CD4-positive, alpha-beta T cell treated with Interleukin-4 for 4 hours (primary cell): ENCODE measurements around the gene DGCR8.

Experiments
- DNase-seq: peaks from one replicate; pipeline ENCODE4 v3.0.0-alpha.2; 2020

Gene DGCR8

DNA sequence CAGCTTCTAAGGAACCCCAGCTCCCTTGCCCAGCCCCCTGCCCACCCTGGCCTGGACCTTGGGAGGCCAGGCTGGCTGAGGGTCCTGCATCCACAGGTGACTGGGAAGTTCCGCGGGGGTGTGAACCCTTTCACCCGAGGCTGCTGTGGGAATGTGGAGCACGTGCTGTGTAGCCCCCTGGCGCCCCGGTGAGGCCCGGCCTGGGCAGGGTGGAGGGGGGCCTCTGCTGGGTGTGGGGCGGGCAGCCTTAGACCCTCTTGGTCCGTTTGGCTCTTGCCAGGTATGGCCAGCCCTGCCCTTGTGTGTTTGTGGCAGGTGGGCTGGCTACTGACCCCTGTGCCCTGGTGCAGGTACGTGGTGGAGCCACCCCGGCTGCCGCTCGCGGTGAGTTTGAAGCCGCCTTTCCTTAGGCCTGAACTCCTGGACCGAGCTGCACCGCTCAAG is 60.5 kb downstream of the DGCR8 start:
- DNase-seq: no peak

DNA sequence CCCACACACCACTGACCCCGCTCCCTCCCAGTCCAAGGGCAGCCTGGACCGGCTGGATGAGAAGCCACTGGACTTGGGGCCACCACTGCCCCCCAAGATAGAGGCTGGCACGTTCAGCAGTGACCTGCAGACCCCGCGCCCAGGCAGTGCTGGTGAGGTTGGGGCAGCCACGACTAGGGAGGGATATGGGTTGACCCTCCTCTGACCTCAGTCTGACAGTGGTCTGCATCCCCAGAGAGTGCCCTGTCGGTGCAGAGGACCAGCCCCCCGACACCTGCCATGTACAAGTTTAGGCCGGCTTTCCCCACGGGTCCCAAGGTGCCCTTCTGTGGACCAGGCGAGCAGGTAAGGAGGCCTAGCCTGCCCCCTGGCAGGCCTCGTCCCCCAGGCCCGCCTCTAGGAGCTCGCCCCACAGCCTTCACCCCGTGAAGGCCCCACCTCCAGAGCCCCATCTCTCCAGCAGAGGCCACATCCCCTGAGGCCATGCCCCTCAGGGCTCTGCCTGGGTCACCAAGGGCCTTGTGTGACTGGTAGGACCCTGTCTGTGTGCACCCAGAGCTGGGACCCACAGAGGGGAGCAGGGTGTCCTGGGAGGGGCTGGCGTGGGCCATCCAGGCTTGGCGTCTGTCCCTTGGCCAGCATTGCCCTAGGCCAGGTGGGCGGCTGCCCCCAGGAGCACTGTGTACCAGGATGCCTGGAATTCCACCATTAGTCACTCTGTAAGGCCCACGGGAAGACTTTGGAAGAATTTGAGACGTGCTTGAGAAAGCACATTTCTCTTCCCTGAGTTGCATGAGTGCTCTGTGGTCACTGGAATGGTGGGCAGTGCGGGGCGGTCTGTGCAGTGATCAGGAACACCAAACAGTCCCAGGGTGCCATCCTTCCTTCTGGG is 61.4 kb downstream of the DGCR8 start:
- DNase-seq: no peak

- DNase-seq: no peak
Measured at GRCh38 chr22:20142711-20143621, 62.9 kb downstream of the DGCR8 start.

- DNase-seq: no peak
Measured at GRCh38 chr22:20143883-20144665, 64.0 kb downstream of the DGCR8 start.

DNA sequence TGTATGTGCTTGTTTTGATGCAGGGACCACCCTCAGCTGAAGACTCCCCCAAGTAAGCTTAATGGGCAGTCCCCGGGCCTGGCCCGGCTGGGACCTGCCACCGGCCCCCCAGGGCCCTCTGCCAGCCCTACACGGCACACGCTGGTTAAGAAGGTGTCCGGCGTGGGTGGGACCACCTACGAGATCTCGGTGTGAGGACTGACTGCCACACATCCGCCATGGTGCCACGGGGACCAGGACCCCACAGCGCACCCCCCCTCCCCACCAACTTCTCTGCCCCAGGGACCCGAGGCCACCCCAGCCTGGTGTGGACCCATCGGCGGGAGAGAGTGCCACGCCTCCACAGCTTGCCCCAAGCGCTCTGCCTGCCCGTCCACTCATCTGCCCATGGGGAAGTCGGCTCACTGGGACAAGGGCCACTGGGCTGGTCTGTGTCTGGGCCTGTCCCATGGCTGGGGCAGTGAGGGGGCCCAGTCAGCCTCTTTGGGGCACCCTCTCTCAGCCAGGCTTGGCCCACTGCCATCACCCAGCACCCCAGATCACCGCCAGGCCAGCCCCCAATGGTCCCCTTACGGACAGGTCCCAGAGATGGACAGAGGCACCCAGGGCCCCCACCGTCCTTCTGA is 65.3 kb downstream of the DGCR8 start:
- no peak for DNase-seq

DNA sequence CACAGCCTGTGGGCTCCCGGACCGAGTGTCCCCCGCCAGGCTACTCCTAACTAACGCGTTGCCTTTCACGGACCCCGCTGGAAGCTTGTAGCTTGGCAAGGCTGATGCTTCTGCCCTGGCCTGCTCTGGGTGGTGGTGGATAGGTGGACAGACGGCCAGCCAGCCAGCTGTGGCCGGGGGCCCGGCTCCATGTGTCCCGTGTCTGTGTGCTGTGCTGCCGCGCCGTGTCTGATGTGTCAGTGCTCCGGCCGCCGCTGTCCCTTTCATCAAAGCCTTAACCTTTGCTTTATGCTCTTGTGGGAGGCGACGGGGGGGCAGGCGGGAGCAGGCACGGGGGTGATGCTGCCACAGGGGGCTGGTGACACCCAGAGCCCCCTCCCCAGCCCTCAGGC is 65.8 kb downstream of the DGCR8 start:
- DNase-seq: no peak

GRCh38 chr22:20146777-20147176 is 66.7 kb downstream of the DGCR8 start:
- no peak for DNase-seq

- no peak for DNase-seq
Measured at GRCh38 chr22:20147237-20147988, 67.4 kb downstream of the DGCR8 start.

GRCh38 chr22:20148414-20148813 is 68.4 kb downstream of the DGCR8 start:
- DNase-seq: no peak

- DNase-seq: no peak
Measured at GRCh38 chr22:20149257-20150250, 69.5 kb downstream of the DGCR8 start.

- DNase-seq: no peak
Measured at GRCh38 chr22:20150381-20151275, 70.6 kb downstream of the DGCR8 start, which contains the start of gene CCDC188. Gene CCDC188, minus strand, starts transcription at chr22:20151055. Its CDS starts 69 bp downstream, at chr22:20150986.

DNA sequence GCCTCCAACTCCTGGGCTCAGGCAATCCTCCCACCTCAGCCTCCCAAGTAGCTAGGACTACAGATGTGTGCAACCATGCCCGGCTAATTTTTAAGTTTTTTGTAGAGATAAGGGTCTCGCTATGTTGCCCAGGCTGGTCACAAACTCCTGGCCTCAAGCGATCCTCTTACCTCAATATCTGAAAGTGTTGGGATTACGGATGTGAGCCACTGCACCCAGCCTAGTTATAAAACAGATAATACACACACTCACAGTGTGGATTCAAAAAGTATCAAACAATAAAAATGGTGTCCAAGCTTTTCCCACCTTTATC is 71.2 kb downstream of the DGCR8 start:
- no peak for DNase-seq

DNA sequence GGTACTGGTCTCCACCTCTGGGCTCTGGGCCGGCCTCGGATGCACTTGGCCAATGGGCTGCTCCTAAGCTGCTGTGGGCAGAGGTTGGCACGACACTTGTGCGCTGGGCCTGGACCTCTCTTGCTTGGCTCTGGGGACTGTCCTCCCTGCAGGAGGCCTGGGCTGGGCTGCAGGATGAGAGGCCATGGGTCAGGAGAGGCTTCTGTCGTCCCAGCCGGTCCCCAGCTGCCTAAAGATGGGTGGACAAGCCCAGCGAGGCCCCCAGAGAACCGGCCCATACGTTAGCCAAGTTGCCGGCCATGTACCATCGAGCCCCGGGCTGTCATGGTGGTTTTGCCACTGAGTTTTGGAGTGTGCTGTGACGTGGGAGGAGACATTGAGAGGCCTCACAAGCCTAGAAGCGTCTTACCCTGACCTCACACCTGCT is 72.4 kb downstream of the DGCR8 start:
- no peak for DNase-seq

GRCh38 chr22:20153945-20154344 is 73.9 kb downstream of the DGCR8 start:
- no peak for DNase-seq

DNA sequence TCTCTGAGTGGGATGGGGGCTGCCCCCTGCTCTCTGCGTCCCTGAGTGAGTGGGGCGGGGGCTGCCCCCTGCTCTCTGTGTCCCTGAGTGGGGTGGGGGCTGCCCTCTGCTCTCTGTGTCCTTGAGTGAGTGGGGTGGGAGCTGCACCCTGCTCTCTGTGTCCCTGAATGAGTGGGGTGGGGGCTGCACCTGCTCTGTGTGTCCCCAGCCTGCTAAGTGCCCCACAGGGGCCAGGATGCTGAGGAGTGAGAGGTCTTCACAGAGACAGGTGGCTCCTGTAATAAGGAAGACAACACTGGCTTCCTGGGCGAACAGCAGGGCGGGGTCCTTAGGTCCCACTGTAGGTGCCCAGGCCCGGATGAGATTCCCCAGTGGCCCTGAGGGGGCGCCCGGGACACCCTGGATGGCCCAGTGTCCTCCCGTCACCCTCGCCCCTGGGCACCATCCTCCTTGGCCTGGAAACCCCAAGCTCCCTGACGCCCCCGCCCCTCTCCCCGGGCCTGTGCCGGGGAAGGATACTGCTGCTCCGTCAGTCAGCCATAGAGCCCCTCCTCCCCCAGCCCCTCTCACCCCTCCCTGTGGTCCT is 74.7 kb downstream of the DGCR8 start:
- DNase-seq: no peak

GRCh38 chr22:20155330-20156041 is 75.4 kb downstream of the DGCR8 start:
- DNase-seq: no peak

GRCh38 chr22:20156042-20156389 is 76.0 kb downstream of the DGCR8 start:
- no peak for DNase-seq
